Ishikawa (cell line): ENCODE data around the gene USP6NL.

Source experiments
- CEBPB ChIP-seq: IDR thresholded peaks from 2 replicates; pipeline ENCODE4 v1.6.1; 2012
- CREB1 ChIP-seq: IDR thresholded peaks from 2 replicates; pipeline ENCODE4 v1.6.1; 2012; ENCODE audit warnings: low read depth
- EGR1 ChIP-seq: IDR thresholded peaks from 2 replicates; pipeline ENCODE4 v1.6.1; 2012
- EP300 ChIP-seq: IDR thresholded peaks from 2 replicates; pipeline ENCODE4 v1.6.1; 2012; ENCODE audit warnings: borderline replicate concordance
- FOXM1 ChIP-seq: IDR thresholded peaks from 2 replicates; pipeline ENCODE4 v1.6.1; 2012; ENCODE audit warnings: low read depth, borderline replicate concordance
- NFIC ChIP-seq: IDR thresholded peaks from 2 replicates; pipeline ENCODE4 v1.6.1; 2012
- RAD21 ChIP-seq: IDR thresholded peaks from 2 replicates; pipeline ENCODE4 v1.6.1; 2012; ENCODE audit warnings: low read depth
- TAF1 ChIP-seq: IDR thresholded peaks from 2 replicates; pipeline ENCODE4 v1.6.1; 2012; ENCODE audit warnings: low read depth, mild to moderate bottlenecking
- TCF12 ChIP-seq: IDR thresholded peaks from 2 replicates; pipeline ENCODE4 v1.6.1; 2012; ENCODE audit warnings: low read depth
- TEAD4 ChIP-seq: IDR thresholded peaks from 2 replicates; pipeline ENCODE4 v1.6.1; 2012
- YY1 ChIP-seq: IDR thresholded peaks from 2 replicates; pipeline ENCODE4 v1.6.1; 2012; ENCODE audit warnings: low read depth
- ZBTB7A ChIP-seq: IDR thresholded peaks from 2 replicates; pipeline ENCODE4 v1.6.1; 2012; ENCODE audit warnings: low read depth
- TF ChIP-seq, protein P1 (sequence below): IDR thresholded peaks from 2 replicates; pipeline ENCODE4 v1.6.1; 2012
- TF ChIP-seq, protein P2 (sequence below): IDR thresholded peaks from 2 replicates; pipeline ENCODE4 v1.6.1; 2012
- TF ChIP-seq, protein P3 (sequence below): IDR thresholded peaks from 2 replicates; pipeline ENCODE4 v1.6.1; 2012; ENCODE audit warnings: low read depth, mild to moderate bottlenecking

The USP6NL gene

DNA sequence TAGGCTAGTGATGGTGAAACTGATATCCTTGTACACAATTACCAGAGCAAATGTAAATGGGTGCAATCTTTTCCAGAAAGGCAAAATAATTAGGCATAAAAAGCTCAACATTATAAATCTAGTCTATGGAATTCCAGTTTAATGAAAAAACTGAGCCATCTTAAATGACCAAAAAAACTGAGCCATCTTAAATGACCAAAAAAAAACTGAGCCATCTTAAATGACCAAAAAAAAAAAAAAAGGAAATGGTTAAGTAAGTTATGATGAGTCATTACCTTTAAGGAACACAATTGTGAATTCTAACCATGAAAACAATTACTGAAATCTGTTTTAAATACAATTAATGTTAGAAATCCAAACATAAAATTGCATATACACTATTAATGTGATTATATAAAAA lies 25.3 kb downstream of the USP6NL start:
- no peak for TF ChIP-seq YY1
- no peak for TF ChIP-seq TCF12
- TF ChIP-seq EGR1 = no peak
- TF ChIP-seq EP300 = no peak
- no peak for TF ChIP-seq RAD21
- TF ChIP-seq, protein P1, sequence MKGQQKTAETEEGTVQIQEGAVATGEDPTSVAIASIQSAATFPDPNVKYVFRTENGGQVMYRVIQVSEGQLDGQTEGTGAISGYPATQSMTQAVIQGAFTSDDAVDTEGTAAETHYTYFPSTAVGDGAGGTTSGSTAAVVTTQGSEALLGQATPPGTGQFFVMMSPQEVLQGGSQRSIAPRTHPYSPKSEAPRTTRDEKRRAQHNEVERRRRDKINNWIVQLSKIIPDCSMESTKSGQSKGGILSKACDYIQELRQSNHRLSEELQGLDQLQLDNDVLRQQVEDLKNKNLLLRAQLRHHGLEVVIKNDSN = no peak
- TF ChIP-seq NFIC = no peak
- TF ChIP-seq TAF1 = no peak
- no peak for TF ChIP-seq CEBPB
- TF ChIP-seq CREB1 = no peak
- no peak for TF ChIP-seq ZBTB7A
- TF ChIP-seq, protein P2, sequence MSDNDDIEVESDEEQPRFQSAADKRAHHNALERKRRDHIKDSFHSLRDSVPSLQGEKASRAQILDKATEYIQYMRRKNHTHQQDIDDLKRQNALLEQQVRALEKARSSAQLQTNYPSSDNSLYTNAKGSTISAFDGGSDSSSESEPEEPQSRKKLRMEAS = no peak

DNA sequence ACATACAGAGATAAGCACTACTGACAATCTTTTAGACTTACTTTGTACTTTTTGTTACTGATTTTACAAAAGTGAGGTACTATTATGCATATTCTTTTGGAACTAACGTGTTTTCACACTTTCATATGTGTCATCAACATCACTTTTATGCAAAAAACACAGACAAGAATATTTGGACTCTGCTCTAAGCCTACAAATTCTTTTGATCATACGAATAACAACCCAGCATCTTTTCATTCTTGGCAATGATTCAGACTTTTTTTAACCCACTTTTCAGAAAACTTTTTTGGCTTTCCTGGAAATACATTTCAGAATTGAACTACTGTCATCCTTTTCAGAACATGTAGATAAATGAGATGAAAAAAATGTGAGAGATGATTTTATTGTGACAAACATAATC lies 30.2 kb downstream of the USP6NL start:
- TF ChIP-seq CEBPB = no peak
- no peak for TF ChIP-seq EGR1
- TF ChIP-seq ZBTB7A = no peak
- TF ChIP-seq CREB1 = no peak
- TF ChIP-seq, protein P3, sequence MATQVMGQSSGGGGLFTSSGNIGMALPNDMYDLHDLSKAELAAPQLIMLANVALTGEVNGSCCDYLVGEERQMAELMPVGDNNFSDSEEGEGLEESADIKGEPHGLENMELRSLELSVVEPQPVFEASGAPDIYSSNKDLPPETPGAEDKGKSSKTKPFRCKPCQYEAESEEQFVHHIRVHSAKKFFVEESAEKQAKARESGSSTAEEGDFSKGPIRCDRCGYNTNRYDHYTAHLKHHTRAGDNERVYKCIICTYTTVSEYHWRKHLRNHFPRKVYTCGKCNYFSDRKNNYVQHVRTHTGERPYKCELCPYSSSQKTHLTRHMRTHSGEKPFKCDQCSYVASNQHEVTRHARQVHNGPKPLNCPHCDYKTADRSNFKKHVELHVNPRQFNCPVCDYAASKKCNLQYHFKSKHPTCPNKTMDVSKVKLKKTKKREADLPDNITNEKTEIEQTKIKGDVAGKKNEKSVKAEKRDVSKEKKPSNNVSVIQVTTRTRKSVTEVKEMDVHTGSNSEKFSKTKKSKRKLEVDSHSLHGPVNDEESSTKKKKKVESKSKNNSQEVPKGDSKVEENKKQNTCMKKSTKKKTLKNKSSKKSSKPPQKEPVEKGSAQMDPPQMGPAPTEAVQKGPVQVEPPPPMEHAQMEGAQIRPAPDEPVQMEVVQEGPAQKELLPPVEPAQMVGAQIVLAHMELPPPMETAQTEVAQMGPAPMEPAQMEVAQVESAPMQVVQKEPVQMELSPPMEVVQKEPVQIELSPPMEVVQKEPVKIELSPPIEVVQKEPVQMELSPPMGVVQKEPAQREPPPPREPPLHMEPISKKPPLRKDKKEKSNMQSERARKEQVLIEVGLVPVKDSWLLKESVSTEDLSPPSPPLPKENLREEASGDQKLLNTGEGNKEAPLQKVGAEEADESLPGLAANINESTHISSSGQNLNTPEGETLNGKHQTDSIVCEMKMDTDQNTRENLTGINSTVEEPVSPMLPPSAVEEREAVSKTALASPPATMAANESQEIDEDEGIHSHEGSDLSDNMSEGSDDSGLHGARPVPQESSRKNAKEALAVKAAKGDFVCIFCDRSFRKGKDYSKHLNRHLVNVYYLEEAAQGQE = no peak
- TF ChIP-seq EP300 = no peak
- TF ChIP-seq, protein P1 = no peak
- TF ChIP-seq TAF1 = no peak
- TF ChIP-seq TCF12 = no peak
- TF ChIP-seq NFIC = no peak
- TF ChIP-seq, protein P2 = no peak
- TF ChIP-seq YY1 = no peak
- no peak for TF ChIP-seq TEAD4

DNA sequence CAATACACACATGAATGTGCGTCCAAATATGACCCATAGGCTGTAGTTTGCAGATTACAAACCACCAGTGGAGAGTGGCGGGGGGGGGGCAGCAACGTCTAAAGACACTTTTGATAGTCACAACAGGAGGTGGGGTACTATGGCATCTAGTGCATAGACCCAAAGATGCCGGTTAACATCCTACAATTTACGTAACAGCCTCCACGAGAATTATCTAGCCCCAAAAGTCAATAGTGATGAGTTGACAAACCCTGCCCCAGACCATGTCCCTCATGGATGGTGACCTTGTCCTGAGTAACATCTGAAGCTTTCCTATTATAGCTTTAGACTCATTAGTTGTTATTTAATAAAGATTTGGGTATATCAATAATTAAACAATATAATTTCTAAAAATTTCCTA lies 31.6 kb downstream of the USP6NL start:
- no peak for TF ChIP-seq TAF1
- no peak for TF ChIP-seq TEAD4
- no peak for TF ChIP-seq FOXM1
- TF ChIP-seq, protein P2 = no peak
- no peak for TF ChIP-seq ZBTB7A
- TF ChIP-seq CREB1 = no peak
- TF ChIP-seq TCF12 = no peak
- TF ChIP-seq, protein P3 = no peak
- TF ChIP-seq RAD21 = no peak
- TF ChIP-seq YY1 = no peak
- TF ChIP-seq EGR1 = no peak
- TF ChIP-seq, protein P1 = no peak
- TF ChIP-seq CEBPB = no peak
- no peak for TF ChIP-seq EP300
- no peak for TF ChIP-seq NFIC

DNA sequence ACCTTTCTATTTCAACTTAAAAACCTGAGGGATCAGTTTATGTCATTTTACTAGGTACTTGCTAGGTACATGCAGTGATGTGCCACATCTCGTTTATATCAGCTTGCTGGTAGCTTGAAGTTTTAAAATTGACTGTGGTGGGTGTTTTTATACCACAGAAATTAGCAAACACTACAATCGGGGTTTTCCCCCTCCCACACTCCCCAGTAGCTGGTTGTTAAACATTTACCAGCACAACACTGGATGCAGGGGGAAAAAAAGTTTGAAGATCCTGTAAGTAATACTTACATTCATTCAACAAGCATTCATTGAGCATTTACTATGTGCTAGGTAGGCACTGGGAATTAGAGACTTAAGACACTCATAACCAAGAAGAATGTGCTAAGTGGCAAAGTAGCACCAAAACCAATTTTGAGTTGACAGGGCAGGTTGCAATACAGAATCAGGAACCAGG lies 32.6 kb downstream of the USP6NL start:
- TF ChIP-seq TCF12 = no peak
- no peak for TF ChIP-seq NFIC
- TF ChIP-seq, protein P2 = no peak
- TF ChIP-seq YY1 = no peak
- TF ChIP-seq CREB1 = no peak
- TF ChIP-seq, protein P3 = no peak
- no peak for TF ChIP-seq FOXM1
- TF ChIP-seq CEBPB = no peak
- no peak for TF ChIP-seq EP300
- no peak for TF ChIP-seq EGR1
